Measurements from ENCODE around the gene TGFB3. TPM values are rescaled to one million over a fixed set of nuclear protein-coding genes. Genes with fewer than 3 reads are reported as not detected.
A peak's percentile ranks its signal among the peaks of the same experiment; 100 is the strongest.

The TGFB3 gene
- polyA plus RNA-seq, 1 donor (not counting 4 experiments of a cell fraction or from before 2014, with no cell fraction given) = 1.1 TPM

DNA sequence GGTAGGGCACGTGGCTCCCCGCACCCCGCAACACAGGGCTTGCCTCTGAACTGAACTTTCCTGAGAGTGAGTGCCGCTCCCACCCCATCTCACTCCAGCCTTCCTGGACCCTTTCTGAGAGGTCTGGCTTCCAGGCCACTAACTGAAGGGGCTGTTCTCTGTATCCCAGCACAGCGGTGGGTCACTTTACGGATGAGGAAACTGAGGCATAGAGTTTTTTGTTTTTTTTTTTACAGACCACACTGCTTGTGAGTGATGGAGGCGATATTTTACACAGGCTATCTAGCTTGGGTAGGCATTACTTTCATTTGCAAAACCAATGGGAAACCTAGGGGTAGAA lies 1.2 kb upstream of the TGFB3 start:
- Histone ChIP-seq H3K9me3 (ENCODE audit: control insufficient read depth, low read depth, low read length) (no peaks in the 10 kb centered on the region), H3K27me3 (ENCODE audit: control insufficient read depth, extremely low read depth, insufficient read depth, low read length) (no peaks in the 10 kb centered on the region), H3K4me3 (ENCODE audit: control insufficient read depth in 2 of 3, extremely low read depth in 1 of 3, insufficient read depth in 2 of 3, low read depth in 1 of 3, low read length in 3 of 3) (peak overlapping the region in 2 of 3 experiments; percentile 53 to 59), H3K4me1 (ENCODE audit: control insufficient read depth, extremely low read depth, insufficient read depth, low read length) (peaks cover 27% of the 10 kb centered on the region), H3K9ac (ENCODE audit: control insufficient read depth, extremely low read depth, insufficient read depth, low read length) (peak overlapping the region; percentile 50), H3K36me3 (ENCODE audit: control insufficient read depth in 2 of 2, extremely low read depth in 1 of 2, insufficient read depth in 2 of 2, low read length in 2 of 2) (no peaks in the 10 kb centered on the region), H3K27ac (ENCODE audit: control insufficient read depth, insufficient read depth, low read length) (no peak overlapping the region), H2AFZ (ENCODE audit: control insufficient read depth, low read length) (peak overlapping the region; percentile 68), H3K4me2 (ENCODE audit: control insufficient read depth, extremely low read depth, insufficient read depth, low read depth, low read length) (peak overlapping the region; percentile 69), H3K9me1 (ENCODE audit: control insufficient read depth, extremely low read depth, insufficient read depth, low read length) (no peaks in the 10 kb centered on the region), H3K79me2 (ENCODE audit: control insufficient read depth, insufficient read depth, low read length) (peaks cover 10% of the 10 kb centered on the region), H4K20me1 (ENCODE audit: control insufficient read depth, extremely low read depth, insufficient read depth, low read length) (no peaks in the 10 kb centered on the region)
- dilution Hi-C loops (cut with MboI; ENCODE audit: extremely low pct_ligation_motif_present, low sequenced_read_pairs) = no loop called here
- no peak for TF ChIP-seq EZH2 (IDR thresholded peaks at IDR 0.05; ENCODE audit: low read length)
- TF ChIP-seq, protein P1, sequence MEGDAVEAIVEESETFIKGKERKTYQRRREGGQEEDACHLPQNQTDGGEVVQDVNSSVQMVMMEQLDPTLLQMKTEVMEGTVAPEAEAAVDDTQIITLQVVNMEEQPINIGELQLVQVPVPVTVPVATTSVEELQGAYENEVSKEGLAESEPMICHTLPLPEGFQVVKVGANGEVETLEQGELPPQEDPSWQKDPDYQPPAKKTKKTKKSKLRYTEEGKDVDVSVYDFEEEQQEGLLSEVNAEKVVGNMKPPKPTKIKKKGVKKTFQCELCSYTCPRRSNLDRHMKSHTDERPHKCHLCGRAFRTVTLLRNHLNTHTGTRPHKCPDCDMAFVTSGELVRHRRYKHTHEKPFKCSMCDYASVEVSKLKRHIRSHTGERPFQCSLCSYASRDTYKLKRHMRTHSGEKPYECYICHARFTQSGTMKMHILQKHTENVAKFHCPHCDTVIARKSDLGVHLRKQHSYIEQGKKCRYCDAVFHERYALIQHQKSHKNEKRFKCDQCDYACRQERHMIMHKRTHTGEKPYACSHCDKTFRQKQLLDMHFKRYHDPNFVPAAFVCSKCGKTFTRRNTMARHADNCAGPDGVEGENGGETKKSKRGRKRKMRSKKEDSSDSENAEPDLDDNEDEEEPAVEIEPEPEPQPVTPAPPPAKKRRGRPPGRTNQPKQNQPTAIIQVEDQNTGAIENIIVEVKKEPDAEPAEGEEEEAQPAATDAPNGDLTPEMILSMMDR (optimal IDR thresholded peaks at IDR 0.05 in 1 of 3, IDR thresholded peaks at IDR 0.05 in 1 of 3, conservative IDR thresholded peaks at IDR 0.05 in 1 of 3; ENCODE audit: extremely low read depth in 1 of 3, insufficient read depth in 2 of 3, low read length in 3 of 3) = no peak
- DNase-seq (ENCODE audit: low read depth, low spot score) = no peak
- FAIRE-seq = no peak

DNA sequence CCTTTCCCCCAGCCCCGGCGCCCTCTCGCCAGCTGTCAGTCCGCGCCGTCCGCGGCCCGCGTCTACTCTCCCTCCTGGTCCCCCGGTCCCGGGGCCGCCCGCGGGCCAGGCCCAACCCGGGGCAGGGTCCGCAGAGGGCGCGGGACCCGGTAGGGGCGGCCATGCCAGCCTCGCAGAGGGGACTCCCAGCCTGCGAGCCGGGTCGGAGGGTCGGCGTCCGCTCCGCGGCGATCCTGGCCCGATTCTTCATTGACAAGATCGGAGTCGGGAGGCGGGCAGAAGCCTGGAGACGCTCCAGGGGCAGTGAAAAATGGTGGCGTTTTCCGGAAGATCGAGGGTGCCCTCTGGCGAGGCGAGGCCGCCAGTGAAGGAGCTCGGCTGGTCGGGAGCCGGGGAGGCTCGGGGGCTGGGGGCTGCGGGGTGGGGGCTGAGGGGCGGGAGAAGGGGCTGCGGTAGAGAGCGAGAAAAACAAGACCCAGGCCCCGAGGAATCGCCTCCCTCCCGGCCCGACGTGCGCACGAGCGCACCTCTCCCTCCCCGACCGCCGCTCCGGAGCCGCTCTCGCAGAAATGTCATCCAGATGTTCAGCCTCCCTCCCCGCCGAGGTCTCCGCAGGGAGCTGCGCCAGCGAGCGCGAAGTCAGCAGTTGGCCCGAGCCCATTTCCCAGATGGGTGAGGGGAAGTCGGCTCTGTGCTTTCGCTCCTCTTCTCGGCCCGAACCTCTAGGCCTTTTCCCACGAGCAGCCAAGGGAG lies 647 bp upstream of the TGFB3 start:
- no peaks in the 10 kb centered on the region for H3K36me3 ChIP-seq (ENCODE audit: control insufficient read depth in 2 of 2, extremely low read depth in 1 of 2, insufficient read depth in 2 of 2, low read length in 2 of 2)
- FAIRE-seq (no peak), DNase-seq (ENCODE audit: low read depth, low spot score) (no peak)
- H4K20me1 ChIP-seq (ENCODE audit: control insufficient read depth, extremely low read depth, insufficient read depth, low read length) = no peaks in the 10 kb centered on the region
- H3K9me1 ChIP-seq (ENCODE audit: control insufficient read depth, extremely low read depth, insufficient read depth, low read length) = no peaks in the 10 kb centered on the region
- peaks cover 26% of the 10 kb centered on the region for H3K4me1 ChIP-seq (ENCODE audit: control insufficient read depth, extremely low read depth, insufficient read depth, low read length)
- peak overlapping the region; percentile 76 for H3K9ac ChIP-seq (ENCODE audit: control insufficient read depth, extremely low read depth, insufficient read depth, low read length)
- no peaks in the 10 kb centered on the region for H3K9me3 ChIP-seq (ENCODE audit: control insufficient read depth, low read depth, low read length)
- no peaks in the 10 kb centered on the region for H3K27me3 ChIP-seq (ENCODE audit: control insufficient read depth, extremely low read depth, insufficient read depth, low read length)
- no peak for TF ChIP-seq EZH2 (IDR thresholded peaks at IDR 0.05; ENCODE audit: low read length)
- TF ChIP-seq, protein P1 (optimal IDR thresholded peaks at IDR 0.05 in 1 of 3, IDR thresholded peaks at IDR 0.05 in 1 of 3, conservative IDR thresholded peaks at IDR 0.05 in 1 of 3; ENCODE audit: extremely low read depth in 1 of 3, insufficient read depth in 2 of 3, low read length in 3 of 3) = peak; percentile 18 to 76 (median 70)
- dilution Hi-C loops (cut with MboI; ENCODE audit: extremely low pct_ligation_motif_present, low sequenced_read_pairs) = no loop called here
- peaks cover 10% of the 10 kb centered on the region for H3K79me2 ChIP-seq (ENCODE audit: control insufficient read depth, insufficient read depth, low read length)
- H2AFZ ChIP-seq (ENCODE audit: control insufficient read depth, low read length) = peak overlapping the region; percentile 93
- H3K4me2 ChIP-seq (ENCODE audit: control insufficient read depth, extremely low read depth, insufficient read depth, low read depth, low read length) = peak overlapping the region; percentile 69
- H3K27ac ChIP-seq (ENCODE audit: control insufficient read depth, insufficient read depth, low read length) = peak overlapping the region; percentile 53
- H3K4me3 ChIP-seq (ENCODE audit: control insufficient read depth in 2 of 3, extremely low read depth in 1 of 3, insufficient read depth in 2 of 3, low read depth in 1 of 3, low read length in 3 of 3) = peak overlapping the region; percentile 53 to 79 (median 59)
